Stimulated activated CD8-positive, alpha-beta memory T cell treated with anti-CD3 and anti-CD28 coated beads, Interleukin-4, amount 100 ng/mL, for 4 hours (primary cell): ENCODE measurements around the gene ARHGAP9.

ENCODE experiments used
- DNase-seq, 2 donors: peaks; one replicate each; pipeline ENCODE4 v3.0.0-alpha.2; 2020; ENCODE audit warnings: low read depth in 2 of 2, low spot score in 1 of 2

ARHGAP9 gene

GRCh38 chr12:57479376-57480115 is at the start of gene ARHGAP9:
ARHGAP9 (minus strand) TSS chr12:57479866; CDS start chr12:57479406, 460 bp downstream.
- no peak for DNase-seq

GRCh38 chr12:57528831-57529555 is 49.3 kb upstream of the ARHGAP9 start:
- no peak for DNase-seq

- DNase-seq, result no peak
Observed at GRCh38 chr12:57528176-57528575, 48.5 kb upstream of the ARHGAP9 start.

GRCh38 chr12:57527184-57527583 is 47.5 kb upstream of the ARHGAP9 start:
- no peak for DNase-seq

GRCh38 chr12:57526477-57527126 is 46.9 kb upstream of the ARHGAP9 start:
- no peak for DNase-seq

- DNase-seq, result no peak
Observed at GRCh38 chr12:57525615-57526383, 46.1 kb upstream of the ARHGAP9 start.

GRCh38 chr12:57524814-57525614 is 45.3 kb upstream of the ARHGAP9 start:
- DNase-seq, result no peak

- DNase-seq, result no peak
Observed at GRCh38 chr12:57523706-57524614, 44.3 kb upstream of the ARHGAP9 start.

GRCh38 chr12:57522887-57523705 is 43.4 kb upstream of the ARHGAP9 start:
- no peak for DNase-seq

- DNase-seq, result peak; percentile 66 to 79
Observed at GRCh38 chr12:57522011-57522886, 42.6 kb upstream of the ARHGAP9 start, which contains the start of gene MBD6. MBD6 (plus strand) TSS chr12:57522824; CDS start chr12:57524304, 1,480 bp downstream.

GRCh38 chr12:57521525-57522010 is 41.9 kb upstream of the ARHGAP9 start:
- no peak for DNase-seq

GRCh38 chr12:57520053-57520818 is 40.6 kb upstream of the ARHGAP9 start, which contains the start of gene DDIT3:
DDIT3 (minus strand) TSS chr12:57520514; CDS start chr12:57517406, 3,108 bp downstream.
- peak; percentile 99 to 100 for DNase-seq

GRCh38 chr12:57519796-57520052 is 40.1 kb upstream of the ARHGAP9 start:
- no peak for DNase-seq

- DNase-seq, result no peak
Observed at GRCh38 chr12:57518920-57519795, 39.5 kb upstream of the ARHGAP9 start.

- no peak for DNase-seq
Observed at GRCh38 chr12:57518176-57518919, 38.7 kb upstream of the ARHGAP9 start.
